ENCODE measurements around the gene DRGX.

DNA sequence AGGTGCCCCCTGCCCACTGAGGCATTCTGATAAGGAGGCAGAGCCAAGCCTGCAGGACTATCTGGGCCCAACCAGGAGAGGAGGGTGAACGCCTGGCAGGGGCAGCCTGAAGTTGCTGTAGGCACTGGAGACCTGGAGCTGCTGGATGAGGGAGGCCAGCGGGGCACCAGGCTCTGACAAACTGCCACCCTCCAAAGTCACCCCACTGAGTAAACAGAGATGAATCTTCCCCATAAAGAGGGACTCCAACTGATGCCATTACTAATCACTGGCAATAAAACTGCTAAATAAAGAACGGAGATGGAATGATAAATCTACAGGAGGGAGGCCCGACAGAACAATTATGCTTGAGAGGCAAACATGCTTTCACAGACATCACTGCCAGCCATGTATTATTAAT lies 44.2 kb downstream of the DRGX start:
- TF ChIP-seq GATA3 (IDR thresholded peaks at IDR 0.05; ENCODE audit: low read depth, low read length) = no peak
- no peak for TF ChIP-seq GATA2 (IDR thresholded peaks at IDR 0.05; ENCODE audit: low read depth, low read length)

Data from SH-SY5Y (cell line).